Suprapubic skin (tissue), 4 donors: Measurements from ENCODE around the gene GCNT2.

Source experiments
- CTCF ChIP-seq, 2 donors: fragments of 200-600 bp in 1 of 2; fragments of 450-650 bp in 1 of 2; sonication (generic) in 1 of 2; IDR thresholded peaks; one replicate each; pipeline ENCODE4 v1.5.1; 2016 to 2019; ENCODE audit warnings: antibody characterized with exemption in 2 of 2, mild to moderate bottlenecking in 1 of 2, moderate library complexity in 1 of 2
- EP300 ChIP-seq: sonication (generic); formaldehyde crosslinking; IDR thresholded peaks from one replicate; pipeline ENCODE4 v1.6.1; 2017; ENCODE audit warnings: antibody characterized with exemption
- POLR2A ChIP-seq, 2 donors: fragments of 450-650 bp; IDR thresholded peaks; one replicate each; pipeline ENCODE4 v1.6.1; 2017; ENCODE audit warnings: antibody characterized with exemption in 2 of 2, mild to moderate bottlenecking in 2 of 2, moderate library complexity in 2 of 2
- POLR2AphosphoS5 ChIP-seq, 3 donors: sonication (generic); formaldehyde crosslinking; IDR thresholded peaks; one replicate each; pipeline ENCODE4 v1.6.1; 2017; ENCODE audit warnings: antibody characterized with exemption in 3 of 3

- TF ChIP-seq CTCF (IDR thresholded peaks at IDR 0.05) = no peak
- TF ChIP-seq POLR2AphosphoS5 (IDR thresholded peaks at IDR 0.05) = no peak
- no peak for TF ChIP-seq POLR2A (IDR thresholded peaks at IDR 0.05)
- TF ChIP-seq EP300 = no peak
Measured at GRCh38 chr6:10535193-10535592, 14.0 kb downstream of the GCNT2 start.
